SKM-1 (cell line): ENCODE results near the gene RLN2.

Source experiments
- DNase-seq: peaks from one replicate; lab custom pipeline; 2025; ENCODE audit not compliant: unreplicated experiment; lab: John Stamatoyannopoulos, UW

RLN2 gene

GRCh38 chr9:5269249-5269715 is 35.2 kb downstream of the RLN2 start:
- DNase-seq, result no peak

- DNase-seq, result no peak
Measured at GRCh38 chr9:5265939-5266338, 38.6 kb downstream of the RLN2 start.

GRCh38 chr9:5264219-5264595 is 40.3 kb downstream of the RLN2 start:
- no peak for DNase-seq

GRCh38 chr9:5263351-5264218 is 40.9 kb downstream of the RLN2 start:
- no peak for DNase-seq
